ENCODE measurements around the gene ACSL6.

ACSL6 gene

GRCh38 chr5:132011622-132012343 is at the start of gene ACSL6:
Gene ACSL6, minus strand, starts transcription at chr5:132011658. Its CDS starts 105 bp downstream, at chr5:132011553.
- DNase-seq = no peak

- DNase-seq = no peak
Measured at GRCh38 chr5:132060501-132061161, 49.2 kb upstream of the ACSL6 start, which contains the start of gene IL3. Gene IL3, plus strand, starts transcription at chr5:132060655. Its CDS starts 52 bp downstream, at chr5:132060707.

GRCh38 chr5:132059696-132060500 is 48.4 kb upstream of the ACSL6 start:
- DNase-seq = no peak

- no peak for DNase-seq
Measured at GRCh38 chr5:132059043-132059695, 47.7 kb upstream of the ACSL6 start.

GRCh38 chr5:132058646-132059042 is 47.2 kb upstream of the ACSL6 start:
- DNase-seq = no peak

DNA sequence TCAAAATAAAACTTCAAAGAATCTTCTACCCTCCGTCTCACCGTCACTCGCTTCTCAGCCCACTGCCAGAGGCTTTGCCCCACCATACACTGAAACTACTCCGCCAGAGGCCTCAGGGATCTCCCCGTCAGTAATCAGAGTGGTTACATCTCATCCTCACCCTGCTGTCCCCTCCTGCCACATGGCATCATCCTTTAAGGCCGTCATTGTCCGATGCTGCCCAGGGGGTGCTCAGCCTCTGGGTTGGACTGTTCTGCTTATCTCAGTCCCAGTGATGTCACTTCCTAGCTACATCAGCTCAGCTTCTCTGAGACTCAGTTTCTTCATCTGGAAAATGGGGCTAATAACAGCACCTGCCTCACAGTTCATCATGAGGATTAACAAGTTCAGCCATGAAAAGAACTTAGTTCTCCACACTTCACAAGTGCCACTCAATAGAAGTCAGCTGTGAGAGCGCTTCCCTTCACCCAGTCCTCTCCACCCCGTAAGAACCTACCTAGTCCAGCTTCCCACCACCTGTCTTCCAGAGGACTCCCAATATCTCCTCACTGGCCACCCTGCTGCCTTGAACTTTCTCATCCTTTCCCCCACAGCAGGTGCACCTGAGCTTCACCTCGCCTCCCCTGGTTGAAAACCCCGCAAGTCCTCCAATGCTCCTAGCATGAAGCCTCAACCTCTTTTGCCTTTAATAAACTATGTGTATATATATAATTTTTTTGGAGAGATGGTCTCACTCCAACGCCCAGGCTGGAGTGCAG is 46.2 kb upstream of the ACSL6 start:
- no peak for DNase-seq

GRCh38 chr5:132056610-132057497 is 45.4 kb upstream of the ACSL6 start:
- DNase-seq = no peak

GRCh38 chr5:132055808-132056609 is 44.6 kb upstream of the ACSL6 start:
- no peak for DNase-seq

- DNase-seq = no peak
Measured at GRCh38 chr5:132055441-132055807, 44.0 kb upstream of the ACSL6 start.

DNA sequence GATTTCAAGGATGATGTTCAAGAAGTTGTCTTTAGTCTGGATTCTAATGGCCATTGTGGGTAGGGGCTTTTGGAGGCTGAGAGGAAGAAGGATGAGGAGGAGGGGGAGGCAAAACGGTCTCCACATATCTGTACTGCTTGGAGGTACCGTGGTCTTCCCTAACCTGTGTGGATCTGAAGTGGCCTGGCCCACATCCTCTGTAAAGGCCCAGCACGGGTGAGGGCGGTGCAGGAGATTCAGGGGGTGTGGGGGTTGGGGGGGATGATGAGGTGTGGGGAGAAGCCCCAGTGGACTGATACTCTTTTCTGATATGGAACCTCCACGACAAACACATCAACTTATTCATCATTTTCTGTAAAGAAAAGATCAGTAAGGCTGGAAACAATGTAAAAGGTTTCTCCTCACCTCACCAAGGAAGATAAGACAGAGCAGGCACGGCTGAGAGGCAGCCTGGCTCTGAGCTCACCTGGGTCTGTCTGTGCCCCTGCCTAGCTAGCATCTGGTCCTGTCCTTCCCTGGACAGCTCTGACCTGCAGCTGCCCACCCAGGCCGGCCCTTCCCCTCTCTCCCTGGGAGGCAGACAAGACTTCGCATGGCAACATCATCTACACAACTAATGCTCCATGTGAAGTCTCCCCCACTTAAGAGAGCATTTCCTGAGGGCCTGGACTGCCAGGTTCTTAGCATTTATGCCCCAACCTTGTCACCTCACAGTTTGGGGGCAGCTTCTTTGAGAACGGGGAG is 43.4 kb upstream of the ACSL6 start:
- DNase-seq = no peak

DNA sequence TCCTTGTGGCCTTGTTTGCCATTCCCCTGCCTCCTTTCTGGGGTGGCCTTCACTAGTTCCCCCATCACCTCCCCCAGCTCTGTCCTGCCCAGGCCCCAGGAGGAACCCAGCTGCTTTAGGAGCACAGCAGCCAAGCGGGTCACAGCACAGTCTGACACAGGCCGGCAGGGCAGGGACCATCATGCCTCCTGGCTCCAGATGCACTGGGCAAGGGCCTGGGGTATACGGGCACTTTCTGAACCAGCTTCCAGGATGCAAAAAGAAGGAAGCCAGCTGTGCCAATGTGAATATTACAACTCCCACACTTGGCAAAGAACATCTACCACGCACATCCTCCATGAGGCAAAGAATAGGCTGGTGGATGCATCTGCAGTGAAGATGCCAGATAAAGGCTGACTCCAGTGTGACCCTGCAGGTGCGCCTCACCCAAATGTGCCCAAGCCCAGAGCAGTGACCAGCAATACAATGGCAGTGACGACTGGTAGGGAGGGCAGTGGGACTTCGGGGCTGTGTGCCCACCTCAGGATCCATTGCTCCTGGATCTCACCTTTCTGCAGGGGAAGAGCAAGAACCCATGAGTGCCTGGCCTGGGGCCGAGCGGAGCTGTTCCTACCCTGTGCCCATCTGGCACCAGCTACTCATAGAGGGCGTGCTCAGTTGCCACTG is 42.7 kb upstream of the ACSL6 start:
- no peak for DNase-seq

GRCh38 chr5:132053483-132053882 is 42.0 kb upstream of the ACSL6 start:
- DNase-seq = no peak

DNA sequence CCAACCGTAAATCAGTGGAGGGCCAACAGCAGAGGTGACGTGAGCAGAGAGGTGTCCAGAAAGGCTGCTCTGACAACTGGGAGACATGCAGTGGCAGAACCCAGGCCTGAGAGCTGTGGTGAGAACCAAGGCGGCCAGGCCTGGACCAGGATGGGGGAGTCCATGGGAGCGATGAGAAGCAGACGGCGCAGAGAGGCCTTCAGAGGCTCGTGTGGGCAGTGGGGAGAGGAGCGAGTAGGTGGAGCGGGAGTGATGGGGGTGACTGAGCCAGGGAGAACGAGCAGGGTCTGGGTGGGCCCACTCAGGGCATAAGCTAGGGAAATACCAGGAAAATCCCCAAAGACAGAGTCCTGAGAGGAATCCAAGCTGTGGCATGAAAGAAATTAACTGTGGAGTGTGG is 41.1 kb upstream of the ACSL6 start:
- DNase-seq = no peak

GRCh38 chr5:132050661-132051552 is 39.4 kb upstream of the ACSL6 start:
- DNase-seq = no peak

- DNase-seq = no peak
Measured at GRCh38 chr5:132050136-132050535, 38.7 kb upstream of the ACSL6 start.

DNA sequence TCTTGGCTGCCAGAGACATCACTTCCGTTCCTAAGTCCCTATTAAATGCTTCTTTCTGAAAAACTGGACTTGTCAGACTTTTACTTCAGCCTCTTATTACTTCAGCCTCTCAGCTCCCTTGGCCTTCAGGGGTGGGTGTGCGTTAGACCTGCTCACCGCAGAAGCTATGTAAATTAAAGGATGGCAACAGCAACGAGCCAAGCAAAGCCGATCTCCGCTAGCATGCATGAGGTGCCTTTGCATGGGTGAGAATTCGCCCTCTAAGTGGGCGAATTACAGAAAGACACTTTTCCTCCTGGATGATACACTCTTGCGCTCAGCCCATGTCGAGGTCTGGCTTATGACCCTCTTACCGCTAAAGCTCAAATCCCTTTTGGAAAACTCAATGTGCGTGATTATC is 38.1 kb upstream of the ACSL6 start:
- DNase-seq = no peak

DNA sequence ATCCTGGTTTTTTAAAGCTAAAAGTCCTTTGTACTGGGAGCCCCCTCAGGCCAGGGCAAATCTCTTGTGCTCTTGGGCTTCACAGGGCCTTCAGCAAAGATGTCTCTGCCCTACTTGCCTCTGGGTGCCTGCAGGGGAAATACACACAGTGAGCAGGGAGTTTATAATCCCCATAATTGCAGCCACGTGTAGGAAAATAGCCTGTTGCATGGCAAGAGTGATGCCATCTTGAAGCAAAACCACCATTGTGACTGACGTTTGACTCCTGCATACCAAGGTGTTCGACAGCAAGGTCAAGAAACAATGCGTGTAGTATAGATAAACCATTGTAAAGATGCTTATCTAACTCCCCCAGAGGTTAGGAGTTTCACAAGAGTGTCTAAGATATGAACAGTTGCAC is 37.6 kb upstream of the ACSL6 start:
- no peak for DNase-seq

GRCh38 chr5:132046880-132047299 is 35.4 kb upstream of the ACSL6 start:
- no peak for DNase-seq
